Activated naive CD8-positive, alpha-beta T cell treated with anti-CD3 and anti-CD28 coated beads, Interleukin-2, amount 50 U/mL, for 16 hours (primary cell): Measurements from ENCODE around the gene WNT7A.

Experiments used
- DNase-seq: peaks from one replicate; pipeline ENCODE4 v3.0.0-alpha.2; 2020; ENCODE audit warnings: low read depth, low spot score

WNT7A gene

GRCh38 chr3:13772321-13772745, 107.5 kb downstream of the WNT7A start:
- DNase-seq = no peak

- no peak for DNase-seq
Observed at GRCh38 chr3:13771496-13771895, 108.4 kb downstream of the WNT7A start.

- DNase-seq = no peak
Observed at GRCh38 chr3:13770170-13771169, 109.4 kb downstream of the WNT7A start.

- no peak for DNase-seq
Observed at GRCh38 chr3:13769422-13769821, 110.4 kb downstream of the WNT7A start.

- DNase-seq = no peak
Observed at GRCh38 chr3:13768453-13768852, 111.4 kb downstream of the WNT7A start.

GRCh38 chr3:13767896-13768295, 112.0 kb downstream of the WNT7A start:
- DNase-seq = no peak

GRCh38 chr3:13767030-13767429, 112.8 kb downstream of the WNT7A start:
- DNase-seq = no peak
